Heart left ventricle (tissue), 16 donors: ENCODE measurements around the gene NHLRC2. TPM values are rescaled to one million over a fixed set of nuclear protein-coding genes. Genes with fewer than 3 reads are reported as not detected.

Experiments used
- ATAC-seq, 4 donors: fragments of 200-7000 bp; cut with Tn5 transposase; one replicate each; pipeline ENCODE4 v1.9.1; 2020 to 2022; ENCODE audit warnings: moderate library complexity in 4 of 4, mild to moderate bottlenecking in 3 of 4, moderate number of reproducible peaks in 1 of 4
- DNase-seq, 5 donors: peaks; one replicate each; pipeline ENCODE4 v3.0.0-alpha.2; 2020
- H3K27ac ChIP-seq, 12 donors: fragments of 200-600 bp; sonication (generic) in 4 of 12; one replicate each; pipeline versions ENCODE4 v1.5.0 to v1.8.0; 2016 to 2022; ENCODE audit warnings: mild to moderate bottlenecking in 2 of 12
- H3K27me3 ChIP-seq, 9 donors: fragments of 200-600 bp; sonication (generic) in 2 of 9; one replicate each; pipeline versions ENCODE4 v1.5.1 to v1.8.0; 2016 to 2022; ENCODE audit warnings: mild to moderate bottlenecking in 3 of 9
- H3K36me3 ChIP-seq, 9 donors: fragments of 200-600 bp; sonication (generic) in 2 of 9; one replicate each; pipeline versions ENCODE4 v1.5.0 to v1.8.0; 2018 to 2022; ENCODE audit warnings: mild to moderate bottlenecking in 2 of 9
- H3K4me1 ChIP-seq, 12 donors: fragments of 200-600 bp; sonication (generic) in 4 of 12; one replicate each; pipeline versions ENCODE4 v1.5.0 to v1.8.0; 2016 to 2022; ENCODE audit warnings: mild to moderate bottlenecking in 3 of 12
- H3K4me3 ChIP-seq, 12 donors: fragments of 200-600 bp; sonication (generic) in 4 of 12; one replicate each; pipeline versions ENCODE4 v1.5.0 to v1.8.0; 2017 to 2022; ENCODE audit warnings: mild to moderate bottlenecking in 9 of 12, moderate library complexity in 4 of 12
- H3K9me3 ChIP-seq, 12 donors: fragments of 200-600 bp; sonication (generic) in 4 of 12; one replicate each; pipeline versions ENCODE4 v1.5.0 to v1.8.0; 2016 to 2022; ENCODE audit warnings: mild to moderate bottlenecking in 1 of 12
- CTCF ChIP-seq, 12 donors: fragments of 200-600 bp; sonication (generic) in 4 of 12; IDR thresholded peaks; one replicate each; pipeline versions ENCODE4 v1.5.0 to v1.8.0; 2018 to 2022; ENCODE audit warnings: antibody characterized with exemption in 12 of 12, mild to moderate bottlenecking in 5 of 12
- POLR2A ChIP-seq, 2 donors: fragments of 450-650 bp; IDR thresholded peaks; one replicate each; pipeline ENCODE4 v1.6.1; 2017; ENCODE audit warnings: antibody characterized with exemption in 2 of 2, mild to moderate bottlenecking in 2 of 2, moderate library complexity in 2 of 2
- WGBS, 4 donors: extraction: QIAGEN DNeasy Blood & Tissue Kit in 2 of 4; methylation state at CpG; one replicate each; pipeline versions ENCODE4 v1.1.5 to v1.1.7; 2013 to 2018; 5-methylcytosine and 5-hydroxymethylcytosine counted together
- intact Hi-C, 10 donors: fragments of 100-400 bp; cut with DNase I; formaldehyde crosslinking; loops; one replicate each; pipeline versions ENCODE4 v1.11.1 to v1.14.2; 2022
- polyA plus RNA-seq, 2 donors: library from polyadenylated mRNA; stranded (reverse); fragments of 200-250 nt; gene quantifications; one replicate each; pipeline ENCODE4 v1.2.3, GENCODE V29; 2013
- total RNA-seq, 9 donors: library from RNA; depleted of rRNA in 2 of 9; stranded (reverse); fragments of >200 nt in 2 of 9; fragmentation: NEBNext Ultra II Directional in 3 of 9; extraction: Animal tissue kit (Norgen Biotek cat#: 25700) in 3 of 9; gene quantifications; one replicate each; pipeline versions ENCODE4 v1.1.0 to v1.2.4, GENCODE V29; 2016 to 2023
- donor health status: ischemic (EF 13 %, LVEDD 7.1; RV severe dilation, severe dysfunction).
- donor health status: healthy with polysubstance abuse.
- donor health status: DM: no; HTN: yes; CAD: no.
- donor health status: DM: no; HTN: no; CAD: no.
- donor health status: ischemic (EF 25% LVEDD 6.9; RV normal size, moderate dysfunction).
- donor health status: ischemic (EF 25% LVEDD 5.7; RV mildly dilated, moderate dysfunction).
- donor health status: healthy.
- donor health status: DM: yes; HTN: yes; CAD: no.
- donor health status: ischemic (EF 35%, LVEDD 5.7; RV mildly dilated, moderate dysfunction).
- donor health status: nonischemic (EF 11% LVEDD 7.7; RV severe dilation, severe dysfunction).
- donor health status: DM: yes; HTN: yes; CAD: no.
- donor health status: PGD.
- donor health status: ischemic (EF 29% LVEDD 5.4; RV normal size, mild dysfunction).
- donor health status: nonischemic (EF 23%, LVEDD 6.1; RV moderate dilation, normal function).

NHLRC2 gene
- total and polyA plus RNA-seq, 11 donors: 13.0 to 105 (median 76.1) TPM

- Histone ChIP-seq H3K9me3 (no peaks in the 10 kb centered on the region), H3K4me1 (peaks cover 0 to 13% (median 2%) of the 10 kb centered on the region in 12 donors), H3K27ac (no peak overlapping the region), H3K4me3 (no peak overlapping the region), H3K36me3 (no peaks in the 10 kb centered on the region), H3K27me3 (no peaks in the 10 kb centered on the region)
- TF ChIP-seq CTCF (IDR thresholded peaks at IDR 0.05) (no peak), POLR2A (IDR thresholded peaks at IDR 0.05) (no peak)
- ATAC-seq (no peak), DNase-seq (no peak)
- WGBS, 4 donors: 81 to 89% (median 85%) methylated on average over 9 of the region's 9 CpGs
- intact Hi-C loops: no loop called here
Observed at GRCh38 chr10:113945075-113945686, 90.7 kb downstream of the NHLRC2 start.

- Histone ChIP-seq H3K27me3 (no peaks in the 10 kb centered on the region), H3K4me3 (no peak overlapping the region), H3K27ac (no peak overlapping the region), H3K4me1 (peaks cover 0 to 13% (median 2%) of the 10 kb centered on the region in 12 donors), H3K9me3 (no peaks in the 10 kb centered on the region), H3K36me3 (no peaks in the 10 kb centered on the region)
- WGBS, 4 donors: 85 to 90% (median 89%) methylated on average over 4 of the region's 4 CpGs
- intact Hi-C loops: no loop called here
- no peak for TF ChIP-seq POLR2A (IDR thresholded peaks at IDR 0.05)
- TF ChIP-seq CTCF (IDR thresholded peaks at IDR 0.05): no peak
- DNase-seq (no peak), ATAC-seq (no peak)
Observed at GRCh38 chr10:113945687-113946085, 91.2 kb downstream of the NHLRC2 start.

GRCh38 chr10:113947184-113948041, 93.0 kb downstream of the NHLRC2 start:
- DNase-seq (peak in 2 of 5 donors; percentile 35 to 57), ATAC-seq (peak; percentile 47 to 81 (median 76))
- H3K36me3 ChIP-seq: no peaks in the 10 kb centered on the region
- peaks cover 0 to 13% (median 2%) of the 10 kb centered on the region in 12 donors for H3K4me1 ChIP-seq
- no peak for TF ChIP-seq CTCF (IDR thresholded peaks at IDR 0.05)
- no peak for TF ChIP-seq POLR2A (IDR thresholded peaks at IDR 0.05)
- no peaks in the 10 kb centered on the region for H3K9me3 ChIP-seq
- no peak overlapping the region for H3K4me3 ChIP-seq
- intact Hi-C loops: no loop called here
- H3K27ac ChIP-seq: peak overlapping the region in 4 of 12 donors; percentile 6 to 41 (median 27)
- 60 to 66% (median 62%) methylated on average over 10 to 12 of the region's 12 CpGs for WGBS, 4 donors
- no peaks in the 10 kb centered on the region for H3K27me3 ChIP-seq

GRCh38 chr10:113948048-113948447, 93.6 kb downstream of the NHLRC2 start:
- H3K27ac ChIP-seq: peak overlapping the region in 4 of 12 donors; percentile 6 to 41 (median 27)
- TF ChIP-seq POLR2A (IDR thresholded peaks at IDR 0.05): no peak
- no peak for TF ChIP-seq CTCF (IDR thresholded peaks at IDR 0.05)
- H3K27me3 ChIP-seq: no peaks in the 10 kb centered on the region
- DNase-seq (no peak), ATAC-seq (peak in 2 of 4 donors; percentile 24 to 30)
- H3K36me3 ChIP-seq: no peaks in the 10 kb centered on the region
- no peak overlapping the region for H3K4me3 ChIP-seq
- WGBS, 4 donors: 60 to 66% (median 64%) methylated on average over 4 of the region's 4 CpGs
- no peaks in the 10 kb centered on the region for H3K9me3 ChIP-seq
- intact Hi-C loops: no loop called here
- peaks cover 0 to 13% (median 2%) of the 10 kb centered on the region in 12 donors for H3K4me1 ChIP-seq
